ENCODE measurements around the gene PCLO.

PCLO gene

GRCh38 chr7:82755705-82756551 is 406.8 kb downstream of the PCLO start:
- ATAC-seq (replicated peaks) (no peak), DNase-seq (no peak)
- no peaks in the 10 kb centered on the region for H3K36me3 Mint-ChIP-seq
- no peaks in the 10 kb centered on the region for H3K9me3 Mint-ChIP-seq
- H3K4me1 Mint-ChIP-seq: no peaks in the 10 kb centered on the region
- H3K27me3 Mint-ChIP-seq: no peaks in the 10 kb centered on the region
- H3K27ac Mint-ChIP-seq: no peak overlapping the region
- no peak overlapping the region for H3K4me3 Mint-ChIP-seq

- no peak for DNase-seq
- Mint-ChIP-seq H3K36me3 (no peaks in the 10 kb centered on the region), H3K27ac (no peak overlapping the region), H3K27me3 (no peaks in the 10 kb centered on the region), H3K4me3 (no peak overlapping the region), H3K9me3 (no peaks in the 10 kb centered on the region), H3K4me1 (no peaks in the 10 kb centered on the region)
- ATAC-seq (replicated peaks): no peak
These were observed 412.7 kb downstream of the PCLO start for GRCh38 chr7:82750007-82750406.

DNA sequence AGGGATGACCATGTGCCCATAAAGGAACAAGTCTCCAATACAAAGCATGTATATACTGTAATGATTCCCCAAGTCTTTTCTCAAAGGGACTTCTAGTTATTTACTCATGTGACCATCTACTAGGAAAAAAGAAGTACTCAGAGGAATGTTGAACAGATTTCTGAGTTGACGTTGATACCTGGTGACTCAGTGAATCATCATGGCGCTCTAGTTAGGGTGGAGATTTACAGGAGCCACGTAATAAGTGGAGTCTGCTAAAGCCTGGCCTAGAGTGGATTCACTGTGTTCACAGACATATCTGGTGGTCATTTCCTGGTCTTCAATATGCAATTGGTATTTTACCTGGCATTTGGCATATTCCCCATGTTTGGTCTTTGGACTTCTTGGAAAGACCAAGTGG is 416.9 kb downstream of the PCLO start:
- DNase-seq (no peak), ATAC-seq (replicated peaks) (no peak)
- no peak overlapping the region for H3K4me3 Mint-ChIP-seq
- H3K4me1 Mint-ChIP-seq: no peaks in the 10 kb centered on the region
- no peak overlapping the region for H3K27ac Mint-ChIP-seq
- H3K9me3 Mint-ChIP-seq: no peaks in the 10 kb centered on the region
- no peaks in the 10 kb centered on the region for H3K36me3 Mint-ChIP-seq
- H3K27me3 Mint-ChIP-seq: no peaks in the 10 kb centered on the region

- H3K27ac Mint-ChIP-seq: no peak overlapping the region
- ATAC-seq (replicated peaks): no peak
These were observed 417.6 kb downstream of the PCLO start for GRCh38 chr7:82745117-82745516.

DNA sequence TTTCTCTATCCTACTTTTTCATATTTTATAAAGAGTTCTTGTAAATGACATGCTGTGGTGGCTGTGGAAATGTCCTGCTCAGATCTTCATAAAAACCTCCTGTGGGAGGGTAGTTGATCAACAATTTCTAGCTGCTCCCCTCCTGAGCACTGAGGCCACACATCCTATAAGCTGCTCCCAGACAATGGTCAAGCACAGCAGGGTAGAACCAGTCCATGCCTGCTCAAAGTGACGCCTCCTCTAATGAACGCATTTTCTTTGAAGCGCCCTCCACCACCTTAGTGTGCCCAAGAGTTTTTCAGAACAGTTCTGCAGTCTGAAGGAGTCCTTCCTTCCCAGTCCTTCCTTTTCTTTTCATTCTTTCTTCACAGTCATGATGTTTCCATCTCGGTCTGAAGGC is 420.5 kb downstream of the PCLO start:
- H3K27me3 Mint-ChIP-seq: no peaks in the 10 kb centered on the region
- H3K36me3 Mint-ChIP-seq: no peaks in the 10 kb centered on the region
- DNase-seq: no peak
- H3K9me3 Mint-ChIP-seq: no peaks in the 10 kb centered on the region
- no peaks in the 10 kb centered on the region for H3K4me1 Mint-ChIP-seq
- H3K4me3 Mint-ChIP-seq: no peak overlapping the region
- H3K27ac Mint-ChIP-seq: no peak overlapping the region
- ATAC-seq (replicated peaks): no peak

More at GRCh38 chr7:82745117-82745516, 417.6 kb downstream of the PCLO start:
- H3K36me3 Mint-ChIP-seq: no peaks in the 10 kb centered on the region
- no peak for DNase-seq
- H3K9me3 Mint-ChIP-seq: no peaks in the 10 kb centered on the region
- no peaks in the 10 kb centered on the region for H3K27me3 Mint-ChIP-seq
- no peaks in the 10 kb centered on the region for H3K4me1 Mint-ChIP-seq
- H3K4me3 Mint-ChIP-seq: no peak overlapping the region

DNA sequence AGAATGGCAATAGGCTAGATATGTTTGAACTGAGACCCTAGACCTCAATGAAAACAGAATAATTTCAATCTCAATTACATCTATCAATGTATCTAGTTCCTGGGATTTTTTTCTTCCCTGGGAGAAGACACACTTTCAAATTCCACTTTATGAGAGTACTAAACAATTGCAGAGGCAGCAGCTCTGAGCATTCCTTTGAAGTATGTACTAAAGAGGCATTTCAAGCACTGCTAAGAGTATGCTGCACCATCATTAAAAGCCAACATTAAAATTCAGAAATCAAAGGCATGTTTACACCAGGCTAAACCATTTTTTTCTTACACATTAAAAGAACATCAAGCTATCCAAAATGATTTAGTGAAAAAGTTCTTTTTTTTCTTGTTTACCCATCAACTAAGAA is 421.2 kb downstream of the PCLO start:
- no peak for ATAC-seq (replicated peaks)
- no peak for DNase-seq
- Mint-ChIP-seq H3K36me3 (no peaks in the 10 kb centered on the region), H3K27ac (no peak overlapping the region), H3K9me3 (no peaks in the 10 kb centered on the region), H3K4me1 (no peaks in the 10 kb centered on the region), H3K4me3 (no peak overlapping the region), H3K27me3 (no peaks in the 10 kb centered on the region)

GRCh38 chr7:82740246-82740848 is 422.3 kb downstream of the PCLO start:
- Mint-ChIP-seq H3K27ac (no peak overlapping the region), H3K36me3 (no peaks in the 10 kb centered on the region), H3K4me3 (no peak overlapping the region), H3K4me1 (no peaks in the 10 kb centered on the region), H3K9me3 (no peaks in the 10 kb centered on the region), H3K27me3 (no peaks in the 10 kb centered on the region)
- DNase-seq (no peak), ATAC-seq (replicated peaks) (no peak)

DNA sequence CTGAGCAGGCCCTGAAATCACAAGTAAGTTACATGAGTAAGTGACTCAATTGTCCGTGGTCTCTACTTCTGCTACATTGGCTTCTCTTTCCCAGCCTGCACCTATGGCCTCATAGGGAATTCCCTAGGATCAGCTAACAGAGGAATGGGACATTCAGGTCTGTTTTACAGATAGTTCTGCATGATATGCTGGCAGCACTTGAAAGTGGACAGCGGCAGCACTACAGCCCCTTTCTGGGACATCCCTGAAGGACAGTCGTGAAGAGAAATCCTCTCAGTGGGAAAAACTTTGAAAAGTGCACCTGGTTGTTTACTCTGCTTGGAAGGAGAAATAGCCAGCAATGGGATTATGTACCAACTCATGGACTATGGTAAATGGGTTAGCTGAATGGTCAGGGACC is 426.1 kb downstream of the PCLO start:
- no peak for DNase-seq
- Mint-ChIP-seq H3K4me1 (no peaks in the 10 kb centered on the region), H3K27ac (no peak overlapping the region), H3K4me3 (no peak overlapping the region), H3K27me3 (no peaks in the 10 kb centered on the region), H3K9me3 (no peaks in the 10 kb centered on the region), H3K36me3 (no peaks in the 10 kb centered on the region)
- ATAC-seq (replicated peaks): no peak

DNA sequence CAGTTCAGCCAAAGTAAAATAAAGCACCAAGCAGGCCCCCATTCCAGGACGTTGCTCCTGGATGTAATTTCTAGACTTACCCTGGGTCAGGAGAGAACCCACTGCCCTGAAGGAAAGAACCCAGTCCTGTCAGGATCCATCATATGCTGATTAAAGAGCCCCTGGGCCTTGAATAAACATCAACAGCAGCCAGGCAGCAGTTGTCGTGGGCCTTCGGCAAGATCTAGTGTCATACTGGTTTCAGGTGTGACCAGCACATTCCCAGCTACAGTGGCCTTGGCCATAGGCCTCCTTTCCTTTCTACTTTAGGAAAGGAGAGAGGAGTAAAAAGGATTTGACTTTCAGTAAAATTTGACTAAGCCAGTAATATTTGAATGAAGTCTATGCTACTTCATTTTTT is 430.0 kb downstream of the PCLO start:
- H3K9me3 Mint-ChIP-seq: no peaks in the 10 kb centered on the region
- H3K4me1 Mint-ChIP-seq: no peaks in the 10 kb centered on the region
- H3K4me3 Mint-ChIP-seq: no peak overlapping the region
- DNase-seq (no peak), ATAC-seq (replicated peaks) (no peak)
- no peaks in the 10 kb centered on the region for H3K27me3 Mint-ChIP-seq
- no peaks in the 10 kb centered on the region for H3K36me3 Mint-ChIP-seq
- no peak overlapping the region for H3K27ac Mint-ChIP-seq

DNA sequence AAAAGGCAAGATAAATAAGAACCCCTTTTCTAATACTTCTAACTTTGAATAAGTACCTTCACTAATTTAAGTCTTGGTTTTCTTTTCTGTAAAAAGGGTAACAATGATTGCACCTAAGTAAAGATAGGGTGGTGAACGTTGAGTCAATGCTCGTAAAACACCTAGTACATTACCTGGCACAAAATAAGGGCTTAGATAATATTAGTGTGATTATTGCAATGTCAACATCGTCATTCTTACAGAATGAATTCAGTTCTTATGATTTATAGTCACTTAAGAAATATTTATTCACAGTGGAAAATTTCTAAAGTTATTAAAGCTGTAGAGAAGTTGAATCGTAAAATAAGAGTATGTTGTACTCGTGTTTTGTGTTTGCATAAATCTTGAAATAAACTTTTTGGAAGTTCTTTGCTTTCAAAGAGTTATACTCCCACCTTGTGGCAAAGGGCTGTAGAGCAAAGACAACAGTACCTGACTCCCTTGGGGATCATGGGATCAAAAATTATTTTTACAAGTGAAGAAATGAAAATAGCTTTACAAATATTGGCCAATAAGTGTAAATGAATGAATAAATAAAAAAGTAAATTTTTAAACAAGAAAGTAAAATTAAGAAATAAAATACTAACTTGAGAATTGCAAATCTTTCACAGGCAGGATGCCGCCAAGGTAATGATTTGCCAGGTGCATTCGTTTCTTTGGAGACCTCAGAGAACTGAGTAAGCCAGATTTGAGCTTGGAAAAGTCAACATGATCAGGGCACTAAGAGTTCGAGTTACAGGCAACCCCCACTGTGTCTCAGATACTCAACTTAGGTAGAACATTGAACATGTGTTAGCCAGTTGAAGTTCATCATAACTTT is 433.3 kb downstream of the PCLO start:
- no peak overlapping the region for H3K27ac Mint-ChIP-seq
- DNase-seq (no peak), ATAC-seq (replicated peaks) (no peak)
- H3K4me1 Mint-ChIP-seq: no peaks in the 10 kb centered on the region
- no peaks in the 10 kb centered on the region for H3K27me3 Mint-ChIP-seq
- H3K4me3 Mint-ChIP-seq: no peak overlapping the region
- H3K36me3 Mint-ChIP-seq: no peaks in the 10 kb centered on the region
- no peaks in the 10 kb centered on the region for H3K9me3 Mint-ChIP-seq

DNA sequence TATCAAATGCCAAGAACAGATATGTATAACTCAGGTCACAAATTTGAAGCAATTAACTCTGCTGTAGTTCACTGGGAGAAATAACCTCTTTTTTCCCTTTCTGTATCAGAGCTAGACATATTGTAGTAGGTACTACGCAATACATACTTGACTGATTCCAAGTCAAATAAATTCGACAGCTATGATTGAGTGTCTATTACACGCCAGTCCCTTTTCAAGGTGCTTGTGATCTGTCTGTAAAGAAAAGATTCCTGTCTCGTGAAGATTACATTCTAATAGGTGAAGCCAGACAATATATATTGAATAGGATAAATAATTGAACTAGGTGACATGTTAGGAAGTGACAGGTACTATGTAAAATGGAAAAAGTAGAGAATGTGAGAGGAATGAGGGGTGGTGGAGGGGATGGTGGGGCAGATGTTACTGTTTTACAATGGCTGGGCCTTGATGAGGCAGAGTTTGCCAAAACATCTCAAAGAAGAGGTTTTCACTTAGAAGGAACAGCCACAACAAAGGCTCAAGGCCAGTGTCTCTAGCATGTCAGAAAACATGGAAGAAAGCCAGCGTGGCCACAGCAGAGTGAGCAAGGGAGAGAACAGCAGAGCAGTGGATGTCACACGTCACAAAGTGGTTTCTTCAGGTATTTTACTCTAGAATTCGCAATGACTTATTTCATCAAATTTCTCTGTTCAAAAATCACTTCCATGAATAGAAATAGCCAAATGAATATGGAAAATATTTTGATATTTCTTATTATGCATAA is 436.5 kb downstream of the PCLO start:
- ATAC-seq (replicated peaks): no peak
- no peak overlapping the region for H3K4me3 Mint-ChIP-seq
- no peaks in the 10 kb centered on the region for H3K27me3 Mint-ChIP-seq
- no peaks in the 10 kb centered on the region for H3K4me1 Mint-ChIP-seq
- no peak for DNase-seq
- no peaks in the 10 kb centered on the region for H3K36me3 Mint-ChIP-seq
- no peak overlapping the region for H3K27ac Mint-ChIP-seq
- H3K9me3 Mint-ChIP-seq: no peaks in the 10 kb centered on the region

- Mint-ChIP-seq H3K4me1 (no peaks in the 10 kb centered on the region), H3K36me3 (no peaks in the 10 kb centered on the region), H3K27ac (no peak overlapping the region), H3K4me3 (no peak overlapping the region), H3K27me3 (no peaks in the 10 kb centered on the region), H3K9me3 (no peaks in the 10 kb centered on the region)
- ATAC-seq (replicated peaks) (no peak), DNase-seq (no peak)
These were observed 439.3 kb downstream of the PCLO start for GRCh38 chr7:82723411-82723810.

- DNase-seq (no peak), ATAC-seq (replicated peaks) (peak in 1 of 2 donors; percentile 23)
- Mint-ChIP-seq H3K27me3 (no peaks in the 10 kb centered on the region), H3K9me3 (no peaks in the 10 kb centered on the region), H3K4me3 (no peak overlapping the region), H3K27ac (no peak overlapping the region), H3K4me1 (no peaks in the 10 kb centered on the region), H3K36me3 (no peaks in the 10 kb centered on the region)
These were observed 439.7 kb downstream of the PCLO start for GRCh38 chr7:82722946-82723345.

DNA sequence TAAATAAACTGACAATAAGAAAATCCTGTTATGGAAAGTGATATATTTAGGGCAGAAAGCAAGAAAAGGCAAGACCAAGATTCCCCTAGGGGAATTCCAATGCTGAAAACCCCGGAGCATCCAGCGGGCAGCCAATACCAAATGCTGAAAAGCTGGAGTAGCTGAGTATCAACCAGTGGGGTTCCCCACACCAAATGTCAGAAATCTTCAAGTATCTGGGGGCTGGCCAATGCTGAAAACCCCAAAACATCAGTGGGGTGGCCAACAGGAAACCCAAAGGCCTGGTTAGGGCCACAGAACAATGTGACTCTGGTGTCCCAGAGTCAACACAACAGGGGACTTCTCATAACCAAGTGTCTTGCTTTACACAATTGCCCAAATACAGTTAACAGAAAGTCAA is 447.3 kb downstream of the PCLO start:
- Mint-ChIP-seq H3K4me3 (no peak overlapping the region), H3K36me3 (no peaks in the 10 kb centered on the region), H3K4me1 (no peaks in the 10 kb centered on the region), H3K9me3 (no peaks in the 10 kb centered on the region), H3K27me3 (no peaks in the 10 kb centered on the region), H3K27ac (no peak overlapping the region)
- ATAC-seq (replicated peaks) (no peak), DNase-seq (no peak)

Measured in stimulated activated naive B cell treated with anti-CD40 and anti-IgM and Interleukin-4, amounts not matched to agents 10 μg/mL and 1 μg/mL and 100 μg/mL, for 72 hours (primary cell).